Gastroesophageal sphincter (tissue), 4 donors: ENCODE results near the gene NLRX1. TPM values are rescaled to one million over a fixed set of nuclear protein-coding genes. Genes with fewer than 3 reads are reported as not detected.

Source experiments
- ATAC-seq: fragments of 150-250 bp; one replicate; pipeline ENCODE4 v1.9.1; 2016; ENCODE audit warnings: mild to moderate bottlenecking, moderate library complexity
- H3K27ac ChIP-seq, 4 donors: fragments of 200-600 bp; sonication (generic) in 3 of 4; 1 replicate in 3 of 4; 2 replicates in 1 of 4; pipeline ENCODE4 v1.5.1; 2016 to 2019
- H3K27me3 ChIP-seq: fragments of 200-600 bp; sonication (generic); one replicate; pipeline ENCODE4 v1.5.1; 2019
- H3K36me3 ChIP-seq, 2 donors: fragments of 200-600 bp; sonication (generic); one replicate each; pipeline ENCODE4 v1.5.1; 2019; ENCODE audit warnings: control low read depth in 1 of 2
- H3K4me1 ChIP-seq, 3 donors: fragments of 200-600 bp; sonication (generic); 1 replicate in 2 of 3; 2 replicates in 1 of 3; pipeline ENCODE4 v1.5.1; 2016 to 2019; ENCODE audit warnings: control low read depth in 2 of 3
- H3K4me3 ChIP-seq, 2 donors: fragments of 200-600 bp; sonication (generic); one replicate each; pipeline ENCODE4 v1.5.1; 2019; ENCODE audit warnings: mild to moderate bottlenecking in 1 of 2, moderate library complexity in 1 of 2
- H3K9me3 ChIP-seq, 3 donors: fragments of 200-600 bp; sonication (generic); one replicate each; pipeline ENCODE4 v1.5.1; 2017 to 2019; ENCODE audit warnings: control low read depth in 2 of 3
- CTCF ChIP-seq, 4 experiments: fragments of 200-600 bp in 2 of 4; fragments of 450-650 bp in 2 of 4; sonication (generic) in 1 of 4; IDR thresholded peaks; one replicate each; pipeline ENCODE4 v1.5.1; 2017 to 2019; ENCODE audit warnings: antibody characterized with exemption in 4 of 4, mild to moderate bottlenecking in 2 of 4, moderate library complexity in 2 of 4
- EP300 ChIP-seq: sonication (generic); formaldehyde crosslinking; IDR thresholded peaks from one replicate; pipeline ENCODE4 v1.6.1; 2017; ENCODE audit warnings: antibody characterized with exemption, mild to moderate bottlenecking
- POLR2A ChIP-seq, 2 donors: fragments of 450-650 bp; IDR thresholded peaks; one replicate each; pipeline ENCODE4 v1.6.1; 2017; ENCODE audit warnings: antibody characterized with exemption in 2 of 2, mild to moderate bottlenecking in 2 of 2, moderate library complexity in 1 of 2
- POLR2AphosphoS5 ChIP-seq: sonication (generic); formaldehyde crosslinking; IDR thresholded peaks from one replicate; pipeline ENCODE4 v1.6.1; 2017; ENCODE audit warnings: antibody characterized with exemption
- WGBS, 2 donors: methylation state at CpG; one replicate each; pipeline ENCODE4 v1.1.5; 2018; ENCODE audit warnings: low coverage in 1 of 2; 5-methylcytosine and 5-hydroxymethylcytosine counted together
- total RNA-seq, 4 donors: library from RNA; depleted of rRNA; stranded (reverse); fragments of >200 nt; gene quantifications; one replicate each; pipeline ENCODE4 v1.1.0, GENCODE V29; 2016

The NLRX1 gene
- total RNA-seq, 4 donors from 2014 or later: 12.1 to 41.4 (median 17.7) TPM

DNA sequence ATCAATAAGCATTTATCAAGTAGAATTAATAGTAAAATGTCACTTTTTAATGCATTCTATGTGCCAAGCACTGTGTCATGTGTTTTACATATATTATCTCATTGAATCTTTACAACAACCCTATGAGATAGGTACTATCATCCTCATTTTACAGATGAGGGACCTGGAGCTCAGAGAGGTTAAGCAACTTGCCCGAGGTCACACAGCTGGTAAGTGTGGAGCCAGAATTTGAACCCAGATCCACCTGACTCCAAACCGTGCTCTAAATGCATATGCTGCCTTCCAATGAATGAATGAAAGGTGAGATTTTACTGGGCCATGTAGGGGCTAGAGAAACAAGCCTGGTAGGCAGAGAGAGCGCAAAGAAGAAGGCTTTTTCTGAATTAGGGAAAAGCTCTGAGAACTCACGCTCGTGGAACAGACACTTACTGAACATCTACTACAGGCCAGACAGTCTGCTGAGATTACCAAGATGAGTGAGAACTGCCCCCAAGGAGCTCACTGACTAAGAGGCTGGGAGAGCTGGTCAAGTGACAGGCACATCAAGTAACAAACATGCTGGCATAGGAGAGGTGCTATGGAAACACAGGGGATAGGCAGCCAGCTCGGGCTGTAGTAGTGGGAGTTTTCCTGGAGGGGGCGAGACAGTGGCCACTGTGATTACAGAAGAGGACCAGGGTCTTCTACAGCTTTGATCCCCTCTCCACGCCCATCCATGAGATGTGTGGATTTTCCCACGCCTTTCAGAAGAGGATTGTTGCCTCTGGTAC, 15.3 kb upstream of the NLRX1 start:
- Histone ChIP-seq H3K27ac (no peak overlapping the region), H3K4me3 (no peak overlapping the region), H3K27me3 (peaks cover 11% of the 10 kb centered on the region), H3K9me3 (no peaks in the 10 kb centered on the region), H3K36me3 (no peaks in the 10 kb centered on the region), H3K4me1 (peaks cover 0 to 19% (median 11%) of the 10 kb centered on the region in 3 donors)
- no peak for ATAC-seq
- 82 to 90% methylated on average over 7 to 9 of the region's 9 CpGs for WGBS, 2 donors
- TF ChIP-seq EP300: no peak
- no peak for TF ChIP-seq POLR2A (IDR thresholded peaks at IDR 0.05)

GRCh38 chr11:119154178-119154577, 14.3 kb upstream of the NLRX1 start:
- Histone ChIP-seq H3K27me3 (peaks cover 6% of the 10 kb centered on the region), H3K4me3 (no peak overlapping the region), H3K9me3 (no peaks in the 10 kb centered on the region), H3K36me3 (no peaks in the 10 kb centered on the region), H3K27ac (no peak overlapping the region), H3K4me1 (peaks cover 0 to 11% (median 7%) of the 10 kb centered on the region in 3 donors)
- 80% methylated on average over 2 of the region's 6 CpGs; no CpG with 5 or more reads in 1 of the 2 donors for WGBS, 2 donors
- TF ChIP-seq POLR2A (IDR thresholded peaks at IDR 0.05): no peak
- TF ChIP-seq CTCF (IDR thresholded peaks at IDR 0.05): no peak
- TF ChIP-seq POLR2AphosphoS5: no peak
- no peak for TF ChIP-seq EP300
- no peak for ATAC-seq

- WGBS, 2 donors: 0 to 40% methylated on average over 1 to 8 of the region's 8 CpGs
Observed at GRCh38 chr11:119155733-119156492, 12.6 kb upstream of the NLRX1 start.

GRCh38 chr11:119156496-119156895, 12.0 kb upstream of the NLRX1 start:
- Histone ChIP-seq H3K27ac (no peak overlapping the region), H3K27me3 (no peaks in the 10 kb centered on the region), H3K9me3 (no peaks in the 10 kb centered on the region), H3K36me3 (no peaks in the 10 kb centered on the region), H3K4me3 (no peak overlapping the region), H3K4me1 (no peaks in the 10 kb centered on the region)
- ATAC-seq: no peak
- TF ChIP-seq CTCF (IDR thresholded peaks at IDR 0.05) (no peak), EP300 (no peak), POLR2A (IDR thresholded peaks at IDR 0.05) (no peak), POLR2AphosphoS5 (no peak)
- 87 to 92% methylated on average over 2 to 4 of the region's 10 CpGs for WGBS, 2 donors

More at GRCh38 chr11:119155733-119156492, 12.6 kb upstream of the NLRX1 start:
- H3K4me3 ChIP-seq: no peak overlapping the region
- H3K27ac ChIP-seq: no peak overlapping the region
- no peak for ATAC-seq
- H3K36me3 ChIP-seq: no peaks in the 10 kb centered on the region
- H3K4me1 ChIP-seq: no peaks in the 10 kb centered on the region
- TF ChIP-seq CTCF (IDR thresholded peaks at IDR 0.05) (no peak), EP300 (no peak), POLR2AphosphoS5 (no peak), POLR2A (IDR thresholded peaks at IDR 0.05) (no peak)
- H3K9me3 ChIP-seq: no peaks in the 10 kb centered on the region
- no peaks in the 10 kb centered on the region for H3K27me3 ChIP-seq

GRCh38 chr11:119157063-119157462, 11.5 kb upstream of the NLRX1 start:
- no peaks in the 10 kb centered on the region for H3K36me3 ChIP-seq
- no peaks in the 10 kb centered on the region for H3K9me3 ChIP-seq
- no peaks in the 10 kb centered on the region for H3K4me1 ChIP-seq
- 0 to 44% methylated on average over 1 to 2 of the region's 3 CpGs for WGBS, 2 donors
- H3K27ac ChIP-seq: no peak overlapping the region
- TF ChIP-seq POLR2A (IDR thresholded peaks at IDR 0.05) (no peak), POLR2AphosphoS5 (no peak), EP300 (no peak), CTCF (IDR thresholded peaks at IDR 0.05) (no peak)
- no peaks in the 10 kb centered on the region for H3K27me3 ChIP-seq
- no peak overlapping the region for H3K4me3 ChIP-seq
- no peak for ATAC-seq
